ENCODE measurements around the gene BBS10.
"Not testable (repeated sequence)": the region's sequence is repeated elsewhere in the genome, so short reads cannot be mapped to it uniquely, and the experiment has no call there.

The BBS10 gene

GRCh38 chr12:76379261-76379660, 31.0 kb upstream of the BBS10 start:
- Histone ChIP-seq H3K4me1 (no peaks in the 10 kb centered on the region), H3K27me3 (no peaks in the 10 kb centered on the region), H3K27ac (no peak overlapping the region), H3K4me3 (no peak overlapping the region), H3K36me3 (peaks cover 31 to 49% (median 47%) of the 10 kb centered on the region in 3 donors), H3K9me3 (no peaks in the 10 kb centered on the region)
- TF ChIP-seq, protein P1, sequence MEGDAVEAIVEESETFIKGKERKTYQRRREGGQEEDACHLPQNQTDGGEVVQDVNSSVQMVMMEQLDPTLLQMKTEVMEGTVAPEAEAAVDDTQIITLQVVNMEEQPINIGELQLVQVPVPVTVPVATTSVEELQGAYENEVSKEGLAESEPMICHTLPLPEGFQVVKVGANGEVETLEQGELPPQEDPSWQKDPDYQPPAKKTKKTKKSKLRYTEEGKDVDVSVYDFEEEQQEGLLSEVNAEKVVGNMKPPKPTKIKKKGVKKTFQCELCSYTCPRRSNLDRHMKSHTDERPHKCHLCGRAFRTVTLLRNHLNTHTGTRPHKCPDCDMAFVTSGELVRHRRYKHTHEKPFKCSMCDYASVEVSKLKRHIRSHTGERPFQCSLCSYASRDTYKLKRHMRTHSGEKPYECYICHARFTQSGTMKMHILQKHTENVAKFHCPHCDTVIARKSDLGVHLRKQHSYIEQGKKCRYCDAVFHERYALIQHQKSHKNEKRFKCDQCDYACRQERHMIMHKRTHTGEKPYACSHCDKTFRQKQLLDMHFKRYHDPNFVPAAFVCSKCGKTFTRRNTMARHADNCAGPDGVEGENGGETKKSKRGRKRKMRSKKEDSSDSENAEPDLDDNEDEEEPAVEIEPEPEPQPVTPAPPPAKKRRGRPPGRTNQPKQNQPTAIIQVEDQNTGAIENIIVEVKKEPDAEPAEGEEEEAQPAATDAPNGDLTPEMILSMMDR (IDR thresholded peaks at IDR 0.05) = no peak
- no peak for DNase-seq
- intact Hi-C loops (cut with DNase I; ENCODE audit: low total_unique reads) = no loop called here

GRCh38 chr12:76376876-76377275, 28.7 kb upstream of the BBS10 start:
- DNase-seq; intact Hi-C loops (cut with DNase I; ENCODE audit: low total_unique reads): not testable (repeated sequence)

GRCh38 chr12:76375939-76376338, 27.7 kb upstream of the BBS10 start:
- intact Hi-C loops (cut with DNase I; ENCODE audit: low total_unique reads) = no loop called here
- peaks cover 29 to 53% (median 53%) of the 10 kb centered on the region in 3 donors for H3K36me3 ChIP-seq
- no peak overlapping the region for H3K4me3 ChIP-seq
- DNase-seq = no peak
- H3K4me1 ChIP-seq = no peaks in the 10 kb centered on the region
- TF ChIP-seq, protein P1 (IDR thresholded peaks at IDR 0.05) = no peak
- no peaks in the 10 kb centered on the region for H3K27me3 ChIP-seq
- H3K27ac ChIP-seq = no peak overlapping the region
- no peaks in the 10 kb centered on the region for H3K9me3 ChIP-seq

More at GRCh38 chr12:76376876-76377275, 28.7 kb upstream of the BBS10 start:
- H3K4me1 ChIP-seq, H3K9me3 ChIP-seq, H3K27ac ChIP-seq, H3K27me3 ChIP-seq, H3K4me3 ChIP-seq: not testable (repeated sequence)
- peaks cover 29 to 55% (median 51%) of the 10 kb centered on the region in 3 donors for H3K36me3 ChIP-seq

- TF ChIP-seq, protein P1 (IDR thresholded peaks at IDR 0.05) = no peak
- no peak for DNase-seq
- no peaks in the 10 kb centered on the region for H3K4me1 ChIP-seq
- H3K9me3 ChIP-seq = no peaks in the 10 kb centered on the region
- intact Hi-C loops (cut with DNase I; ENCODE audit: low total_unique reads) = no loop called here
- H3K36me3 ChIP-seq = peaks cover 29 to 58% (median 54%) of the 10 kb centered on the region in 3 donors
- H3K4me3 ChIP-seq = no peak overlapping the region
- no peaks in the 10 kb centered on the region for H3K27me3 ChIP-seq
- no peak overlapping the region for H3K27ac ChIP-seq
Measured at GRCh38 chr12:76375470-76375869, 27.3 kb upstream of the BBS10 start.

DNA sequence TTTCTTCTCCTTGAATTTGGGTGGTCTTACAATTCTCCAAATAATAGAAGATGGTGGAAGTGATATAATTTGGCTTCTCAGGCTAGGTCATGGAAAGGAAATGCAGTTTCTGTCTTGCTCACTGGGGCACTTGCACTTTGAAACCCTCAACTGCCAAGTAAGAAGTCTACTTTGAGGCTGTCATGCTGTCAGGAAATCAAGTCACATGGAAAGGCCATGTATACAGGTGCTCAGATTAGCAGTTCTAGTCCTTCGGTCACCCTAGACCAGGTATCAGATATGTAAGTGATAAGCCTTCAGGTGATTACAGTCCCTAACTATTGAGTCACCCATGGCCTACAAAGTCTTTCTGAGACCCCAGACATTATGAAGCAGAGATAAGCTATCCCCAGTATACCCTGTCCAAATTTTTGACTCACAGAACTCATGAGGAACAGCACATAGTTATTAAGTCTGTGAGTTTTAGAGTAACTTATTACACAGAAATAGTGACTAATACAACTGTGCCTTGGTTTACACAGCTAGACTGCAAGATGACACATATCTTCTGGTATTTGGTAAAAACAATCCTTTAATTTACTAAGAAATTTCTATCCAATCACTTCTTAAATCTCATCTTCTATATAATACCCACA, 26.3 kb upstream of the BBS10 start:
- no peaks in the 10 kb centered on the region for H3K27me3 ChIP-seq
- TF ChIP-seq, protein P1 (IDR thresholded peaks at IDR 0.05) = no peak
- no peak overlapping the region for H3K4me3 ChIP-seq
- H3K36me3 ChIP-seq = peaks cover 35 to 64% (median 57%) of the 10 kb centered on the region in 3 donors
- no peak overlapping the region for H3K27ac ChIP-seq
- intact Hi-C loops (cut with DNase I; ENCODE audit: low total_unique reads) = no loop called here
- DNase-seq = no peak
- no peaks in the 10 kb centered on the region for H3K9me3 ChIP-seq
- no peaks in the 10 kb centered on the region for H3K4me1 ChIP-seq

DNA sequence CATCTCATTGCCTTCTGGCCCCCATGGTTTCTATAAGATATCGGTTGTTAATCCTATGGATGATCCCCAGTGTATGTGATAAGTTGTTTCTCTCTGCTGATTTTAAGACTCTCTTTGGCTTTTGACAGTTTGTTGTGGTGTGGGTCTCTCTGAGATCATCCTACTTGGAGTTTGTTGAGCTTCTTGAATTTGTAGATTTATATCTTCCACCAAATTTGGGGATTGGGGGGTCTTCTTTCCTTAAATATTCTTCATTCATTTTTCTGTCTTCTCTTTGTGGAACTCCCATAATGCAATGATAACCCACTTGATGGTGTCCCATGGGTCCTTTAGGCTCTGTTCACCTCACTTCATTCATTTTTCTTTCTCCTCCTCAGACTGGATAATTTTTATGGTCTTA, 20.0 kb upstream of the BBS10 start:
- Histone ChIP-seq H3K36me3 (peaks cover 48 to 64% (median 53%) of the 10 kb centered on the region in 3 donors), H3K9me3 (no peaks in the 10 kb centered on the region), H3K4me1 (no peaks in the 10 kb centered on the region), H3K27me3 (no peaks in the 10 kb centered on the region), H3K27ac (no peak overlapping the region), H3K4me3 (no peak overlapping the region)
- TF ChIP-seq, protein P1 (IDR thresholded peaks at IDR 0.05) = no peak
- no peak for DNase-seq
- intact Hi-C loops (cut with DNase I; ENCODE audit: low total_unique reads) = no loop called here

Data from tibial artery (tissue), 4 donors.